A673 (cell line): Measurements from ENCODE around the gene IPMK. TPM values are rescaled to one million over a fixed set of nuclear protein-coding genes. Genes with fewer than 3 reads are reported as not detected.

Experiments
- BruUV-seq: library from RNA; stranded (reverse); fragments of 400-500 nt; replicated peaks from 2 replicates; lab custom pipeline; 2021; lab: Mats Ljungman, UMichigan
- CTCF ChIA-PET: fragments of 300-600 bp; sonication (Branson Sonifier 250); formaldehyde crosslinking; loops from one replicate; lab custom pipeline; 2022; ENCODE audit warnings: antibody characterized with exemption; lab: Charles Lee
- POLR2A ChIA-PET: fragments of 300-600 bp; sonication (Branson Sonifier 250); formaldehyde crosslinking; loops from one replicate; lab custom pipeline; 2022; ENCODE audit warnings: antibody characterized with exemption; ENCODE audit not compliant: low non-redundant PET; lab: Charles Lee
- DNase-seq: peaks from one replicate; pipeline ENCODE4 v3.0.0-alpha.2; 2015; ENCODE audit warnings: low spot score
- H3K27ac ChIP-seq: fragments of 200-600 bp; sonication (generic); 2 replicates; pipeline ENCODE4 v1.5.1; 2016; ENCODE audit warnings: mixed run types, low read depth, mild to moderate bottlenecking, mixed read lengths, antibody characterized with exemption, low read length; ENCODE audit not compliant: poor library complexity, severe bottlenecking
- H3K27me3 ChIP-seq: fragments of 200-600 bp; sonication (generic); replicated peaks from 2 replicates; pipeline ENCODE4 v1.6.1; 2017; ENCODE audit warnings: mixed run types, low read depth, mild to moderate bottlenecking, mixed read lengths, antibody characterized with exemption, low read length; ENCODE audit not compliant: insufficient read depth, poor library complexity
- H3K36me3 ChIP-seq: fragments of 200-600 bp; sonication (generic); 2 replicates; pipeline ENCODE4 v1.6.1; 2016; ENCODE audit warnings: mixed run types, mild to moderate bottlenecking, mixed read lengths, antibody characterized with exemption, low read length; ENCODE audit not compliant: insufficient read depth, poor library complexity, severe bottlenecking
- H3K4me1 ChIP-seq: fragments of 200-600 bp; sonication (generic); 2 replicates; pipeline ENCODE4 v1.6.1; 2017; ENCODE audit warnings: mixed run types, mild to moderate bottlenecking, mixed read lengths, antibody characterized with exemption, low read length; ENCODE audit not compliant: insufficient read depth, poor library complexity, severe bottlenecking
- H3K4me3 ChIP-seq: fragments of 200-600 bp; sonication (generic); 2 replicates; pipeline ENCODE4 v1.5.1; 2016; ENCODE audit warnings: low read depth, mixed run types, mild to moderate bottlenecking, mixed read lengths, low read length; ENCODE audit not compliant: poor library complexity, severe bottlenecking
- H3K9me3 ChIP-seq: fragments of 200-600 bp; sonication (generic); 2 replicates; pipeline ENCODE4 v1.6.1; 2016; ENCODE audit warnings: mixed run types, low read depth, mild to moderate bottlenecking, mixed read lengths, antibody characterized with exemption, low read length; ENCODE audit not compliant: poor library complexity, severe bottlenecking
- EZH2 ChIP-seq: fragments of 200-600 bp; sonication (generic); IDR thresholded peaks from 2 replicates; pipeline ENCODE4 v1.6.1; 2017; ENCODE audit warnings: borderline replicate concordance, low read depth, mild to moderate bottlenecking, mixed read lengths, antibody characterized with exemption, low read length; ENCODE audit not compliant: poor library complexity, severe bottlenecking
- intact Hi-C: fragments of 100-400 bp; cut with micrococcal nuclease; formaldehyde crosslinking; loops from one replicate; pipeline ENCODE4 v1.10.0; 2022; ENCODE audit not compliant: unreplicated experiment
- total RNA-seq: library from RNA; stranded (reverse); gene quantifications from 2 replicates; pipeline ENCODE4 v1.2.3, GENCODE V29; 2021
- TF ChIP-seq, protein P1 (sequence below): fragments of 300-800, 200-600 bp; sonication (generic); conservative IDR thresholded peaks from 2 replicates; pipeline ENCODE4 v1.5.1; 2017; ENCODE audit warnings: low read depth, mild to moderate bottlenecking, antibody characterized with exemption, low read length, moderate library complexity, mixed read lengths

IPMK gene
- total RNA-seq, 1 experiment from 2014 or later: 8.2 TPM

DNA sequence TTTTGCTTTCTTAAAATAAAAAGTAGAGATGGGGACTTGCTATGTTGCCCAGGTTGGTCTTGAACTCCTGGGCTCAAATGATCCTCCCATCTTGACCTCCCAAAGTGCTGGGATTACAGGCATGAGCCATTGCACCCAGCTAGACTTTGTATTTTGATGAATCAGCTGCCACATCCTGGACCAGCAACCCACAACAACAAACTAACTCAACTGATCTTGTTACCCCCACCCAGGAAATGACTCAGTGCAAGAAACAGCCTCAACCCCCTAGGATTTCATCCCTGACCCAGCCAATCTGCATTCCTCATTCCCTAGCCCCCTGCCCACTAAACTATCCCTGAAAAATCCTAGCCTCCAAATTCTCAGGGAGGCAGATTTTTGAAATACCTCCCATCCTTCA lies 123.8 kb downstream of the IPMK start:
- BruUV-seq: no TSS peak
- DNase-seq: no peak
- Histone ChIP-seq H3K27me3 (no peaks in the 10 kb centered on the region), H3K4me1 (no peaks in the 10 kb centered on the region), H3K27ac (no peak overlapping the region), H3K4me3 (no peak overlapping the region), H3K9me3 (no peaks in the 10 kb centered on the region), H3K36me3 (no peaks in the 10 kb centered on the region)
- intact Hi-C loops: no loop called here
- no peak for TF ChIP-seq EZH2
- TF ChIP-seq, protein P1, sequence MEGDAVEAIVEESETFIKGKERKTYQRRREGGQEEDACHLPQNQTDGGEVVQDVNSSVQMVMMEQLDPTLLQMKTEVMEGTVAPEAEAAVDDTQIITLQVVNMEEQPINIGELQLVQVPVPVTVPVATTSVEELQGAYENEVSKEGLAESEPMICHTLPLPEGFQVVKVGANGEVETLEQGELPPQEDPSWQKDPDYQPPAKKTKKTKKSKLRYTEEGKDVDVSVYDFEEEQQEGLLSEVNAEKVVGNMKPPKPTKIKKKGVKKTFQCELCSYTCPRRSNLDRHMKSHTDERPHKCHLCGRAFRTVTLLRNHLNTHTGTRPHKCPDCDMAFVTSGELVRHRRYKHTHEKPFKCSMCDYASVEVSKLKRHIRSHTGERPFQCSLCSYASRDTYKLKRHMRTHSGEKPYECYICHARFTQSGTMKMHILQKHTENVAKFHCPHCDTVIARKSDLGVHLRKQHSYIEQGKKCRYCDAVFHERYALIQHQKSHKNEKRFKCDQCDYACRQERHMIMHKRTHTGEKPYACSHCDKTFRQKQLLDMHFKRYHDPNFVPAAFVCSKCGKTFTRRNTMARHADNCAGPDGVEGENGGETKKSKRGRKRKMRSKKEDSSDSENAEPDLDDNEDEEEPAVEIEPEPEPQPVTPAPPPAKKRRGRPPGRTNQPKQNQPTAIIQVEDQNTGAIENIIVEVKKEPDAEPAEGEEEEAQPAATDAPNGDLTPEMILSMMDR: no peak
- ChIA-PET POLR2A (no interaction called here), CTCF (no interaction called here)

Other genes with a start within 250 kb of the IPMK start
- 55.0 and 64.5 TPM in 2 replicates for gene CISD1, start 1.3 kb upstream of the IPMK start, total RNA-seq
- 16.9 and 18.6 TPM in 2 replicates for gene UBE2D1, start 67.1 kb upstream of the IPMK start, total RNA-seq
- gene TFAM, start 117.5 kb upstream of the IPMK start, total RNA-seq: 99.1 and 113 TPM in 2 replicates
- 1.6 and 2.2 TPM in 2 replicates for gene BICC1, start 245.0 kb upstream of the IPMK start, total RNA-seq